GM19455 (cell line): ENCODE results near the gene VPS51.

Experiments used
- ATAC-seq: cut with Tn5 transposase; IDR thresholded peaks from one replicate; pipeline ENCODE4 v1.9.1; 2021; ENCODE audit not compliant: unreplicated experiment

Gene VPS51

DNA sequence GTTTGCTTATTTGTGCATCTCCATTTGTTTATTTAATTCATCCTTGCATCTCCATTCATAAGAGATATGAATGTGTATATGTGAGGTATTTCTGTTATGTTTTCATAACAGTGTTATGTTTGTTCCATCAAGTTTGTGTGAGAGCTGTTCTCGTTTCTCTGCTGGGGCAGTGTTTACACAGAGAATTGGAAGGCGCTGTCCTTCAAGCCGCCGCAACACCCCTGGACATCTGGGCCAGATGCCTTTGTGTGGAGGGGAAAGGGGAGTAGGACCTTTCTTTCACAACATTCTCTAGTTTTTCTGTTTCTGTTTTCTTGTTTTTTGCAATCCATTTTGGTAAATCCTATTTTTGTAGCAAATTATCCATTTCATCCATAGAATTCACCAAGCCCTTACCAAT, 8.6 kb downstream of the VPS51 start:
- no peak for ATAC-seq

DNA sequence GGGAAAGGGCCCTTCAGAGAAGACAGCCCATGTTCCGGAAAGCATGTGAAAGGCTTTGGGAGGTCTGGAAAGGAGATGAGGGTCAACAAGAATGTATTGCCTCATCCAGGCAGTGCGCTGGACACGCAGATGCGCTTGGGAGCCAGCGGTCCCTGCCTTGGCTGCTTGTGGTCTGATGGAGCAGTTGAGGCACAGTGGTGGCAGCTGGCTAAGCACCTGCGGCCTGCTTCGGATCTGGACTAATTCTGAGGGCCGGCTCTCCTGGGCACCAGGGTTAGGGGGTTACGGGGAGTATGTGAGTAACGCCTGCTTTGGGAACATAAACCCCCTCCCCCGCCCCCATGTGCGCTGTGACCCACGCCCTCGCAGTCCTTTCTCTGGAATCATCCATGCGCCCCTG, 11.1 kb downstream of the VPS51 start:
- no peak for ATAC-seq

DNA sequence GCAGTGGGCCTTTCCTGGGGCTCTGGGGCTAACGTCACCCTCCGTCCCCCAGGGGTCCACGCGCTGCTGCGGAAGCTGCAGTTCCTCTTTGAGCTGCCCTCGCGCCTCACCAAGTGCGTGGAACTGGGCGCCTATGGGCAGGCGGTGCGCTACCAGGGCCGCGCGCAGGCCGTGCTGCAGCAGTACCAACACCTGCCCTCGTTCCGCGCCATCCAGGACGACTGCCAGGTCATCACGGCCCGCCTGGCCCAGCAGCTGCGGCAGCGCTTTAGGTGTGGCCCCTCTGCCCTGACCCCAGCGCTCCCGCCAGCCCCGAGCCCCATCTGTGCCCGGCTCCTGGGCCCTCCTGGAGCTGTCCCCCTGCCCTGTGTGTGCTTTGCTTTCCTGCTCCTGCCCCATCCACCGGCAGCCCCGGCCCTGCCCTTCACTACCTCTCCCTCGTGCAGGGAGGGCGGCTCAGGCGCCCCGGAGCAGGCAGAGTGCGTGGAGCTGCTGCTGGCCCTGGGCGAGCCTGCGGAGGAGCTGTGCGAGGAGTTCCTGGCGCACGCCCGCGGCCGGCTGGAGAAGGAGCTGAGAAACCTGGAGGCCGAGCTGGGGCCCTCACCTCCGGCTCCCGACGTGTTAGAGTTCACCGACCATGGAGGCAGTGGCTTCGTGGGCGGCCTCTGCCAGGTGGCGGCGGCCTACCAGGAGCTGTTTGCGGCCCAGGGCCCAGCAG, 11.9 kb downstream of the VPS51 start:
- ATAC-seq = no peak

DNA sequence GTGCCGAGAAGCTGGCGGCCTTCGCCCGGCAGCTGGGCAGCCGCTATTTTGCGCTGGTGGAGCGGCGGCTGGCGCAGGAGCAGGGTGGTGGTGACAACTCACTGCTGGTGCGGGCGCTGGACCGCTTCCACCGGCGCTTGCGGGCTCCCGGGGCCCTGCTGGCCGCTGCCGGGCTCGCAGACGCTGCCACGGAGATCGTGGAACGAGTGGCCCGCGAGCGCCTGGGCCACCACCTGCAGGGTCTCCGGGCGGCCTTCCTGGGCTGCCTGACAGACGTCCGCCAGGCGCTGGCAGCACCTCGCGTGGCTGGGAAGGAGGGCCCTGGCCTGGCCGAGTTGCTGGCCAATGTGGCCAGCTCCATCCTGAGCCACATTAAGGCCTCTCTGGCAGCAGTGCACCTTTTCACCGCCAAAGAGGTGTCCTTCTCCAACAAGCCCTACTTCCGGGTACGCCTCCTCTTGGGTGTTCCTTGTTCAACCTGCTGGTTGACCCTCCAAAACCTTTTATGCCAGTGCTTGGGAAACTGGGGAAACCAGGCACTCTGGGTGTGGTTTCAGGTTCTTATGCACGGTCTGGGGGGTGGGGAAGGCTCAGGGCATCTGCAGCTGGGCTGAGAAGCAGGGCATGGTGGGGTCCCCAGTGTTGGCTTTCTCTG, 12.6 kb downstream of the VPS51 start:
- no peak for ATAC-seq

DNA sequence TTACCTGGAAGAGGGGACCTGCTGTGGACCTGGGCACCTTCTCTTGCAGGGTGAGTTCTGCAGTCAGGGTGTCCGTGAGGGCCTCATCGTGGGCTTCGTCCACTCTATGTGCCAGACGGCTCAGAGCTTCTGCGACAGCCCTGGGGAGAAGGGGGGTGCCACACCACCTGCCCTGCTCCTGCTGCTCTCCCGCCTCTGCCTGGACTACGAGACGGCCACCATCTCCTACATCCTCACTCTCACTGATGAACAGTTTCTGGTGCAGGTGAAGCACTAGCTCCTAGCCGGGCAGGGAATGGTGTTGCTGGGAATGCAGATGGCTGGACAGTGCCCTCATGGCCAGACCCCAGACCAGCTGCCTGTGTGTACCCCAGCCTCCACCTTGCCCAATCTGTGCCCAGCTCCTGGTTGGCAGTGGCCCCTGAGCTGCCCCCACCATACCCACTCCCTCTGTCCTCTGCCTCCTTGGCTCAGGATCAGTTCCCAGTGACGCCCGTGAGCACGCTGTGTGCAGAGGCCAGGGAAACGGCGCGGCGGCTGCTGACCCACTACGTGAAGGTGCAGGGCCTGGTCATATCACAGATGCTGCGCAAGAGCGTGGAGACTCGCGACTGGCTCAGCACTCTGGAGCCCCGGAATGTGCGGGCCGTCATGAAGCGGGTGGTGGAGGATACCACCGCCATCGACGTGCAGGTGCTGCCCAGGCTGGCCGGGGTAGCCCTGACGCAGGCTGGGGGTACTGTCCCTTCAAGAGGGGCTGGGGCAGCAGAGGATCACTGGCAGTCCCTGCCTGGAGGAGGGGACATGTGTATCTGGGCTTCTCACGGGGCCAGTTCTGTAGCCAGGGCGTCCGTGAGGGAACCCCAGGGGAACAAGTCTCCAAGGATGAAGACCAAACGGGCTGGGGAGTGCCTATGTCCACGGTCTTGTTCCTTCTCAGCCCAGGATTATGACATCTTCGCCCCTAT, 13.5 kb downstream of the VPS51 start:
- ATAC-seq = no peak

DNA sequence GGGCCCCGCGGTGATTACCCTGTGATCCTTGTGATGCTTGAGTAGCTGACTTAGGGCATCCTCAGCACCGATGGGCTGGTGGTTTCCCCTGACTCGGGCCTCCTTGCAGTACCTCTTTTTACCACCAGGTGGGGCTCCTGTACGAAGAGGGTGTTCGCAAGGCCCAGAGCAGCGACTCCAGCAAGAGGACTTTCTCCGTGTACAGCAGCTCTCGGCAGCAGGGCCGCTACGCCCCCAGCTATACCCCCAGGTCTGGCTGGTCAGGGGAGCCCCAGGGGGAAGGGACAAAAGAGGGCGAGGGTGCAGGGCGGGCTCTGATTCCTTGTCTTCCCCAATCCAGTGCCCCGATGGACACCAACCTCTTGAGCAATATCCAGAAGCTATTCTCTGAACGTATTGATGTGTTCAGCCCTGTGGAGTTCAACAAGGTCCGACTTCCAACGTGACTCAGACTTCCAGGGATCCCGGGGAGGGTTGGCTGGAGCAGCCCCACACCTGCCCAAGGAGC, 14.4 kb downstream of the VPS51 start:
- no peak for ATAC-seq

DNA sequence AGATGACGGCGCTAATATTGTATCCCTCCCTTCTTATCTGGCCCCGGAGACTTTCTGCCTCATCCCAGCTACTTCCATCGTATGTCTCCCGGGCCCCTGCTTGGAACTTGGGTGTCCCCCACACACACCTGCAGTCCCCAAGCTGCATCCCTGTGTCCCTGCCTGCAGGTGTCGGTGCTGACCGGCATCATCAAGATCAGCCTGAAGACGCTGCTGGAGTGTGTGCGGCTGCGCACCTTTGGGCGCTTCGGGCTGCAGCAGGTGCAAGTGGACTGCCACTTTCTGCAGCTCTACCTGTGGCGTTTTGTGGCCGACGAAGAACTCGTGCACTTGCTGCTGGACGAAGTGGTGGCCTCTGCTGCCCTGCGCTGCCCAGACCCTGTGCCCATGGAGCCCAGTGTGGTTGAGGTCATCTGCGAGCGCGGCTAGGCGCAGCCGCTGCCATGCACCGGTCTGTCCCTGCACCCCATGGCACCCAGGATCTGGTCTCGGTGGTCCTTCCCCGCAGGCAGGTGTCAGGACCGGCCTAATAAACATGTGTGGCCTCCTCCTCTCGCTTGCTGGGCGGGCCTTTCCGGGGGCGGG, 15.2 kb downstream of the VPS51 start:
- ATAC-seq = no peak

DNA sequence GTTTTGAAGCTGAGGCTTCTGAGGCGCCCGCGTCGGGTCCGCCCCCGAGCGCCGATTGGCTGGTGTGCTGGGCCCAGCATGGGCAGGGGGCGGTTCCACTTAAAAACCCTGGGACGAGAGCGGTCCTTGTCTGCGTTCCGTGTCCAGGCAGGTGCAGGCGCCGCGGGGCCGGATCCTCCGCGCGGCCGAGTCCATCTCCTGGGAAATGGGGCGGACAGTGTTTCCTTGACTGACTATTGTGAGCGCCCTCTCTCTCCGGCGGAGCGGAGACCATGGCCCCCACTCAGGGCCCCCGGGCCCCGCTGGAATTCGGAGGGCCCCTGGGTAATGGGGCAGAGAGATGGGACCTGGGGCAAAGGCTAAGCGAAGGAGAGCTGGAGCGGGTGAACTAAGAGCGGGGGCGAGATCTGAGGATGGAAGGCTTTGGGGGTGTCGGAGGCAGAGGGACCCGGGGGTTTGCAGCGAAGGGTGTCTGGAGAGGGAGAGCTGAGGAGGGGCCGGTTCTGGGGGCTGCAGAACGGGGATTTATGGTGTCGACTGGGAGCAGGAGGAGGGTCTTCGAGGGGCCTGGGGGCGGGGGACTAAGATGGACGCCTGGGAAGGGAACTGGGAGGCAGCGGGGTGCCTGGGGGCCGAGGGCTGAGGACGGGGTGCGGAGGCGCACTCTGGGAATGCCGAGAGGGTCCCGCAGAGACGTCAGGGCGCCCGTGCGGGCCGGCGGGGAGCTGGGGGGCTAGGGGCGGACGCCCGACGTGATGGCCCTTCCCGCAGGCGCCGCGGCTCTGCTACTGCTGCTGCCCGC, 15.9 kb downstream of the VPS51 start, which contains the start of gene TM7SF2:
TM7SF2 (plus strand) TSS at position 129 of the 802 bp plus-strand sequence; CDS start at position 273, 144 bp downstream.
- ATAC-seq = peak; percentile 44

DNA sequence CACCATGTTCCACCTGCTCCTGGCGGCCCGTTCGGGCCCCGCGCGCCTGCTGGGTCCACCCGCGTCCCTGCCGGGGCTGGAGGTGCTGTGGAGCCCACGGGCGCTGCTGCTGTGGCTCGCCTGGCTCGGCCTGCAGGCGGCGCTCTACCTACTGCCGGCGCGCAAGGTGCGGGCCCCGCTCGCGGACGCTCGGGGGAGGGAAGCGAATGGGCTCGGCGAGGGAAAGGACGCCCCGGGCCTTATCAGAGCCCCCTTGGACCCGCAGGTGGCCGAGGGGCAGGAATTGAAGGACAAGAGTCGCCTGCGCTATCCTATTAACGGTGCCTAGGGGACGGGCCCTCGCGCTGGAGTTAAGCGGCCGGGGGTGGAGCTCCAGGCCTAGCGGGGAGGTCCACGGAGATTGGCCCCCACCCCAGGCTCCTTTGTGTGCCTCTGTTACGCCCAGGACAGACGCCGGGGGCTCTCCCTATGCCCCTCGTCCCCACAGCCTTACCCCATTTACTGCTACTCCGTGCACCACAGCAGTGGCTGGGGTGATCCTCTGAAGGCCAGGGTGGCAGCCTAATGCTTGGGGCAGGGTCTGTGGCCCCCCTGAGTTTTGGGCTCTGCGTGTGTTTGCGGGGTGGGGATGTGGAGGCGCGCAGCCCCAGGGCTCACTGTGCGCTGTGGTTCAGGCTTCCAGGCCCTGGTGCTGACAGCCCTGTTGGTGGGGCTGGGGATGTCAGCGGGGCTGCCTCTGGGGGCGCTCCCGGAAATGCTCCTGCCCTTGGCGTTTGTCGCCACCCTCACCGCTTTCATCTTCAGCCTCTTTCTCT, 16.7 kb downstream of the VPS51 start:
- ATAC-seq = no peak

DNA sequence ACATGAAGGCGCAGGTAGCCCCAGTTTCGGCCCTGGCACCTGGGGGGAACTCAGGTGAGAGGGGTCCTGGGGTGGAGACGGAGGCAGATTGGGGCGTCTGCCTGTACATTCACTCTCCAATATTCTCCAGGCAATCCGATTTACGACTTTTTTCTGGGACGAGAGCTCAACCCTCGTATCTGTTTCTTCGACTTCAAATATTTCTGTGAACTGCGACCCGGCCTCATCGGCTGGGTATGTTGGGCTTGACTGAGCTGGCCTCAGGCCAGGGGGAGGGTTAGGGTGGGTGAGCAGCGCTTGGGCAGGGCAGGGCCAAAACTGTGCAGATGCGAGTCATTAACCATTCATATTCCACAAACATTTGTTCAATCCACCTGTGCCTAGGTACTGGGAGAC, 17.3 kb downstream of the VPS51 start:
- ATAC-seq = no peak

DNA sequence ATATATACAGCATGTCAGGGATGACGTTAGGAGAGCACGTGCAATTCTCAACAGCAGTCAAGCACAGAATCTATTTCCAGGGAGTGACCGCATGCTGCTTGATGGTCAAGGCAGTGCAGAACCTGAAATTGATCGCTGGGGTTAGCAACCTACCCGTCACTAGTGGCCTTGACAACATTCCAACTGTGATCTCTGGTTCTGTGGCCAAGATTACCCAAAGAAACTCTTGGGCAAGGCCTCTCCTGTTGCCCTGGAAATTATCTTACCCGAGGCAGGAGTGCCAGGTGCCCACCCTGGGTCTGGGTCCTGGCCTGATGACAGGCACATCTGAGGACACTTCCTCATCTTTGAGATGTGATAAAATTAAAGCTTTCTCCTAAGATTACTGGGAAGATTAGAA, 17.8 kb downstream of the VPS51 start:
- no peak for ATAC-seq

DNA sequence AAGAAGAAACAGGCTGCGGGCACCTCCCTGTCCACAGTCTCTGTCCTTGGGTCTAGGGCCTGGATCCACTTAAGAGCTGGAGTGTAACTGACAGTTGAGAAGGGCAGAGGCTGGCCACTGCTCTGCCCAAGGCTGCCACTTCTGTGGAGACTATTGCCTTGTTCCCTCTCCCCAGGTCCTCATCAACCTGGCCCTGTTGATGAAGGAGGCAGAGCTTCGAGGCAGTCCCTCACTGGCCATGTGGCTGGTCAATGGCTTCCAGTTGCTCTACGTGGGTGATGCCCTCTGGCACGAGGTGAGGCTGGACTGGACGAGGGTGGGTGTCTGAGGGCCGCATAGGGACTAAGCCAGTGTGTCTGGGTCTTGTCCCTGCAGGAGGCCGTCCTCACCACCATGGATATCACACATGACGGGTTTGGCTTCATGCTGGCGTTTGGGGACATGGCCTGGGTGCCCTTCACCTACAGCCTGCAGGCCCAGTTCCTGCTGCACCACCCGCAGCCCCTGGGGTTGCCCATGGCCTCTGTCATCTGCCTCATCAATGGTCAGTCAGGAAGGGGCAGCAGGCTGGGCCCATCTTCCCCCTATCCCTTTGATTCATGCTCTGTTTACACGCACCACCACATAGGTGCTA, 18.6 kb downstream of the VPS51 start:
- no peak for ATAC-seq

DNA sequence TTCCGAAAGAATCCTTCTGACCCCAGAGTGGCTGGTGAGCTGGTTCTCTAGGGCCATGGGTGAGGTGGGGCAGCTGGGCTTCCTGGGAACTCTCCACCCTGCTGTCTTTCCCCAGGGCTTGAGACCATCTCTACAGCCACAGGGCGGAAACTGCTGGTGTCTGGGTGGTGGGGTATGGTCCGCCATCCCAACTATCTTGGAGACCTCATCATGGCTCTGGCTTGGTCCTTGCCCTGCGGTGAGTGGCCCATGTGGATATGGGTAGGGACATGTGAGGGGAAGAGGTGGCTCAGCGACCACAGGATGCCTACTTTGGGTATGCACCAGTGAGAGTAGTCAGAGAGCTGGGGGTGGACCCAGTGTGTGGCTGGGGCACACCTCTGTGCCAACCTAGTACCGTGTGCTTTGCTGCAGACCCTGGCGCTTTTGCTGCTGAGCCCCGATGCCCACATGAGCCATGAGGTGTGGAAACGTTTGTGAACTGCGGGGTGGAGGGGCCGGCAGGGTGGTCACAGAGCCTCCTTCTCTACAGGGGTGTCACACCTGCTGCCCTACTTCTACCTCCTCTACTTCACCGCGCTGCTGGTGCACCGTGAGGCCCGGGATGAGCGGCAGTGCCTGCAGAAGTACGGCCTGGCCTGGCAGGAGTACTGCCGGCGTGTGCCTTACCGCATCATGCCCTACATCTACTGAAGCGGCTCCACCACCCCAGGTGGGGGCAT, 19.5 kb downstream of the VPS51 start:
- ATAC-seq = no peak

DNA sequence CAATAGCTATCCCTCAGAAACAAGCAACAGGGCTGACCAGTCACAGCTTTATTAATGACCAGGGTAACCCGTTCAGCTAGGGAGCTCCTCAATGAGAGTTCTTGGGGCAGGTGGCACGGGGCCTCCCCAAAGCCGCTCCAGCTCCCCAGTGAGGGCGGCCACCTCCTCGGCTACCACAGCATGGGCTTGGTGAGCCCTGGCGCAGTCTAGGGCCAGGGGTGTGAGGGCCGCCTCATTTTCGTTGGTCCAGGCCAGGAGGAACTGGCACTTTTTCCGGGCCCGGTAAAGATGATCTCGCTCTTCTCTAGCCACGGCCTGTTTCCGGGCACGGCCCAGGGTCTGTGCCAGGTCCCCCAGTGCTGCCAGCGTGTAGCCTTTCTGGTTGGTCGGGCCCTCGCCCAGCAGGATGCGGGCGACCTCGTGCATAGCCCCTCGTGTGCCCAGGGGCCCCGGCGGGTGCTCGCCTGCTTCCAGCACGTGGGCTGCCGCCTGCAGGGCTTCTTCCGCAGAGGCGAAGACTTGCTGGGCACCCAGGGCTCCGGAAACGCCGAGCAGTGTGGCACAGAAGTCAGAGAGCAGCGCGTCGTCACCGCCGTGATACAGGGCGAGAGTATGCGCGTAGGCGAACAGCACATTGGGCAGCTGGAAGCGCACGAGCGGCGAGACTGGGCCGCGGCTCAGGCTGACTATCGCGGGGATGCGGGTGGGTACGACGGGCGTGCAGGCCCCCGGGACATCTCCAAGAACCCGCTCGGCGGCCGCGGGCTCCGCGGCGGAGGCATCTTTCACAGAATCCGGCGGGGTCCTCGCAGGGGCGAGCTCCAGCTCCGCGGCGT, 20.6 kb downstream of the VPS51 start:
- no peak for ATAC-seq

DNA sequence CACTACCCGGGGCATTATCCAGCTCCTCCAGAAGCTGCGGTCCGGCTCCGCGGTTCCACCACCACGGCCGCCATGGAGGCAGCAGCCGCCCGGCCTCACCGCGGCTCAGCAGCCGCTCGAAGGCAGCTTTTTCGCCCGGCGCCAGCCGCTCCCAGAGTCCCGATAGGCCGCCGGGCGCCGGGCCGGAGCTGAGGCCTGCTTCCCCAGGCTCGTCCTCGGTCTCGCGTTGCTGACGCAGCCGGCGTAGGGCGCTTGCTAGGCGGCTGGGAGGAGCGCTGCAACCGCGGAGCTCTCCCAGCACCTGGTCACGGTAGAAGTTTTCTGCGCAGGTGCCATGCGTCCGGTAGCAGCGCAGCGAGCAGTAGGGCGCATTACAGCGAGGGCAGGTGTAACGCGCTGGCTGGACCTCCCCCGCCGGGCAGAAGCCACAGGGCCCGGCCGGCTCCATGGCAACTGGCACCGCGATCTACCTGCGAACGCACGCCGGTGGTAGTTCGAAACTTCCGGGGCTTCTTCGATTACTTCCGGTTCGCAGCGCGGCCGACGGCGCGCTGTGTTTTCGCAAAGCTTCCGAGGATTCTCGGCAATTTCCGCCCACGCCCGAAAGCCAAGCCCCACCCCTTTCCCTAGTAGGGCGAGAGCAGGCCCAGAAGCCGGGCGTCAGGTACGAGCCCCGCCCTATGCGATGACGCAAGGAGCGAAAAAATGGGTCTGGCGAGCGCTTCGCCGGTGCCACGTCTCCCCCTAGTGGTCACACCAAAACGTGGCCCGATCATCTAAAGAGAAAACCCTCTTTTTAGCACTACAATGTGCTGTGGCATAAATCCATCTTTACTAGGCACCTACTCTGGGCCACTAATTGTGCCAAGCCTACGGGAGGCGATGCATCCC, 21.4 kb downstream of the VPS51 start, which contains the start of gene ZNHIT2:
ZNHIT2 (minus strand) TSS at position 496 of the 891 bp plus-strand sequence; CDS start at position 448, 48 bp downstream.
- peak; percentile 48 for ATAC-seq
